ENCODE data around the gene MKNK1.

MKNK1 gene

GRCh38 chr1:46522184-46522968, 81.7 kb downstream of the MKNK1 start:
- DNase-seq (ENCODE audit: low read depth) = peak; percentile 53

DNA sequence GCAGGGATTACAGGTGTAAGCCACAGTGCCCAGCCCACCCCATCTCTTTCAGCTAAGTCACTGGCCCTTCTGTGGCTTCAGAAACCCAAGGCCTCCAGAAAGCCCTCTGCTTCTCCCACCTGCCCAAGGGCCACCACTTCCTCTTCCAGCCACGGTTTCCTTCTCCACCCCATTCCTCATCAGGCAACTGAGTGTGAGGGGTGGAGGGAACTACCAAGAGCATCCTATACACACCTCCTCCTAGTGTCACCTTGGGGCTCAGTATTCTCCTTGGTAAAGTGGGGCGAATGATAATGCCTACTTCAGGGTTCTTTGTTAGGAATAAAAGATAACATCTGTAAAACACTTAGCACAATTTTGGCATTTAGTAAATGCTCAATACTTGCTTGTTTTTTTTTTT, 82.7 kb downstream of the MKNK1 start:
- no peak for DNase-seq (ENCODE audit: low read depth)

GRCh38 chr1:46520063-46520911, 83.8 kb downstream of the MKNK1 start:
- DNase-seq (ENCODE audit: low read depth) = peak; percentile 44

DNA sequence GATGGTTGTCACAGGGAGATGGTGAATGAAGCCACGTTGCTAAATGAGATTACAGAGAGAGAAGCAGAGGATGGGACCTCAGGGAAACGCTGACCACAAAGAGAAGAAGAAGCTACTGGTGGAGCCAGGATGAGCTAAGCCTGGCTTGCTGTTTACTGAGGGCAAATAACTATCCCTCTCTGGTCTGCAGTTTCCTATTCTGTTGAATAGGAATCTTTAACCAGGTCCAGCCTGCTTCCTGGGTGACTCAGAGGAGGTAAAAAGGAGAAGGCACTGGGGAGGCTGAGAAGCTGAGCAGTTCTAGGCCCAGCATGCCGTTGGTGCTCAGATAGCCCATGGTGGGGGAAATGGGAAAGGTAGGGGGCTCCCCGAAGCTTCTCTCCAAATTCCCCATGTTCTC, 84.9 kb downstream of the MKNK1 start:
- no peak for DNase-seq (ENCODE audit: low read depth)

GRCh38 chr1:46517932-46518498, 86.1 kb downstream of the MKNK1 start:
- DNase-seq (ENCODE audit: low read depth) = no peak

- DNase-seq (ENCODE audit: low read depth) = no peak
Observed at GRCh38 chr1:46517010-46517600, 87.0 kb downstream of the MKNK1 start.

DNA sequence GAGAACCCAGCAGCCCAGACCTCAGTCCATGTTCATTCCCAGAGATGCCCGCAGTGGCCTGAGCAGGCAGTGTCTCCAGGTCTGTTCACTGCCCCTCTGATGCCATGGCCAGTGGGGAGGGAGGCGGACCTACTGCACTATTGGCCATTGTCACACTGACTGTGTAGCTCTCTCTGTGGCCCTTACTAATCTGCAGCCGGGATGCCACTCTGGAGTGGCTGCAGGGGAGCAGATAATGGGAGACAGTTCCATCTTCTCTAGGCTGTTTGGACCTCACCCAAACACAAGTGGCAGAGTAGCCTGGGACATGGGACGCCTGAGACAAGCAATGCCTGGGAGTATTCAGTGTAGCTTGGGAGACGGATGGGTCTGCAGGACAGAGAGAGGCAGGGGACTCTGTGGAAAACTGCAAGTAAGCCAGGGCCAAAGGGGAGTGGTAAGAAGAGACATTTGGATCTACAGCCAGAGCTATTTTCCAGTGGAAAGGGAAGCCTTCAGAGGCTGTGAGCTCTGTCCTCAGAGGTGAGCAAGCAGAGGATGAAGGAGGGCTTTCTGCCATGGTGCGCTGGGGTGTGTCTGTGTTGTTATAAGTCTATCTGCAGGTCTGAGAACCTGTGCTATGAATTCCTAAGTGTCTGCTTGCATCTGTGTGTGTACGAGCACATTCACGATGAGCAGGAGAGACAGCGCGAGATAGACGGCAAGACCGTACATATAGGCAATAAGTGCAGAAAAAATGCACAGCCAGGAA, 87.7 kb downstream of the MKNK1 start:
- DNase-seq (ENCODE audit: low read depth) = no peak

GRCh38 chr1:46515576-46515975, 88.5 kb downstream of the MKNK1 start:
- no peak for DNase-seq (ENCODE audit: low read depth)

DNA sequence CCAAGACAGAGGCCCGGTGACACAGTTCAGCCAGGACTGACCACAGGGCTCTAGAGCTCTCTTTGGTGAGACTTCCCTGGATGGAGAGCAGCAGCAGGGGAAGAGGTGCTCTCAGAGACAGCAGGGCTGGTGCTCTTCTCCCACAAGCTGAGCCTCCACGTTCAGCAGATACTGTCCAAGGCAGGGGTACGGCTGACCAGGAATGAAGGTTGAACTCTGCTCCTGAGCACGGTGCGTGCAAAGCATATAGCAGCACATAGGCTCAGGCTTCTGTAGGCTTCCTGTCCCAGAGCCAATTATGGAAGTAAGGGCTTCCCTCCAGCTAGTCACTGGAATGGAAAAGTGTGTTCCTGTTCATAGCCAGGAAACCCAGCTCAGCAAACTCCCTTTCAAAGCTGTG, 90.5 kb downstream of the MKNK1 start:
- no peak for DNase-seq (ENCODE audit: low read depth)

GRCh38 chr1:46512792-46513190, 91.3 kb downstream of the MKNK1 start:
- no peak for DNase-seq (ENCODE audit: low read depth)

GRCh38 chr1:46512135-46512791, 91.8 kb downstream of the MKNK1 start:
- DNase-seq (ENCODE audit: low read depth) = no peak

DNA sequence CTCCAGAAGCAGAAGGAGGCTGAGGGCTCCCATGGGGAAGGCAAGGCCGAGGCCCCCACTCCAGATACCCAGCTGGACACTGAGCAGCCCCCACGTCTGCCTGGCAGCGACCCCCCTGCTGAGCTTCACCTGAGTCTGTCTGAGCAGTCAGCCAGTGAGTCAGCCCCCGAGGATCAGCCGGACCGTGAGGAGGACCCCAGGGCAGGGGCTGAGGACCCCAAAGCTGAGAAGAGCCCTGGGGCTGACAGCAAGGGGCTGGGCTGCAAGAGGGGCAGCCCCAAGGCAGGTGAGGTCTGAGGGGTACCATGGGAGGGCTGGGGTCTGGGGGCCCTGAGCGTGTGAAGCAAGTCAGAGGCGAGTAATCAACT, 93.1 kb downstream of the MKNK1 start:
- DNase-seq (ENCODE audit: low read depth) = no peak

DNA sequence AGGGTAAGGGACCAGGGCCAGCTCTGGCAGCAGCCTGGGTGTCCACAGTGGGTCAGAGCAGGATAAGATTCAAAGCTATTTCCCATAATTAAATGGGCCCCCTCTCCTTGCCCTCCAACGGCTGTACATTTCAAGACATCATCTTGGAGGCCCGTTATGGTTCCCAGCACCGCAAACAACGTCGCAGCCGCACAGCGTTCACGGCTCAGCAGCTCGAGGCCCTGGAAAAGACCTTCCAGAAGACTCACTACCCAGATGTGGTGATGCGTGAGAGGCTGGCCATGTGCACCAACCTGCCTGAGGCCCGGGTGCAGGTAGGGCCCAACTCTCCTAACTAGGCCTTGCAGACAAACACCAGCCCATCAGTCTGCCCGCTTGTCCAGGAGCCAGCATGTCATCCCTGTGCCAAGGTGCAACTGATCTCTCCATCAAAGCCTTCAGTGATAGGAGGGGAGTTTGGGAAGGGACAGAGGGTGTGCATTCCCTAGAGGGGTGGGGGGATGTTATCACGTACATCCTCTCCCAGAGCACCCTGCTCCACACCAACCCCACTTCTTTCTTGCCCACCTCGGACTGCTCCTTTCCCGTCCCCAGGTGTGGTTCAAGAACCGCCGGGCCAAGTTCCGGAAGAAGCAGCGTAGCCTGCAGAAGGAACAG, 93.6 kb downstream of the MKNK1 start:
- DNase-seq (ENCODE audit: low read depth) = no peak

- no peak for DNase-seq (ENCODE audit: low read depth)
Observed at GRCh38 chr1:46508757-46509156, 95.3 kb downstream of the MKNK1 start.
